Aorta (tissue), 5 donors: ENCODE results near the gene GBE1. TPM values are rescaled to one million over a fixed set of nuclear protein-coding genes. Genes with fewer than 3 reads are reported as not detected.

ENCODE experiments used
- ATAC-seq: fragments of 200-7000 bp; cut with Tn5 transposase; one replicate; pipeline ENCODE4 v1.9.1; 2022; ENCODE audit warnings: moderate library complexity; ENCODE audit not compliant: low FRiP score
- DNase-seq, 2 donors: peaks; one replicate each; pipeline ENCODE4 v3.0.0-alpha.2; 2020
- H3K27ac ChIP-seq, 2 donors: one replicate each; pipeline ENCODE4 v1.5.1; 2013; ENCODE audit warnings: low read length in 2 of 2, mild to moderate bottlenecking in 2 of 2, moderate library complexity in 2 of 2, control low read depth in 1 of 2, inconsistent platforms in 1 of 2, low read depth in 1 of 2
- H3K27me3 ChIP-seq, 2 donors: one replicate each; pipeline ENCODE4 v1.6.1; 2013; ENCODE audit warnings: control low read depth in 1 of 2, low read length in 1 of 2, mild to moderate bottlenecking in 1 of 2, moderate library complexity in 1 of 2; ENCODE audit not compliant: insufficient read depth in 2 of 2, control insufficient read depth in 1 of 2
- H3K36me3 ChIP-seq, 2 donors: one replicate each; pipeline ENCODE4 v1.6.1; 2013; ENCODE audit warnings: control low read depth in 1 of 2, low read length in 1 of 2, mild to moderate bottlenecking in 1 of 2; ENCODE audit not compliant: insufficient read depth in 2 of 2, control insufficient read depth in 1 of 2
- H3K4me1 ChIP-seq, 2 donors: one replicate each; pipeline ENCODE4 v1.6.1; 2013; ENCODE audit warnings: low read length in 2 of 2, control low read depth in 1 of 2, mild to moderate bottlenecking in 1 of 2, moderate library complexity in 1 of 2; ENCODE audit not compliant: insufficient read depth in 2 of 2, control insufficient read depth in 1 of 2
- H3K4me3 ChIP-seq, 2 donors: one replicate each; pipeline ENCODE4 v1.5.1; 2013; ENCODE audit warnings: low read length in 2 of 2, control low read depth in 1 of 2, mild to moderate bottlenecking in 1 of 2
- H3K9me3 ChIP-seq: one replicate; pipeline ENCODE4 v1.6.1; 2013; ENCODE audit warnings: mild to moderate bottlenecking, low read length; ENCODE audit not compliant: control insufficient read depth
- WGBS, 2 donors: extraction: QIAGEN DNeasy Blood & Tissue Kit; methylation state at CpG; one replicate each; pipeline ENCODE4 v1.1.7; 2013; 5-methylcytosine and 5-hydroxymethylcytosine counted together
- intact Hi-C, 2 donors: fragments of 100-400 bp; cut with DNase I; formaldehyde crosslinking; loops; one replicate each; pipeline versions ENCODE4 v1.14.2 to v1.15.0; 2022
- polyA plus RNA-seq, 2 donors: library from polyadenylated mRNA; stranded (reverse); fragments of 200-250 nt; gene quantifications; one replicate each; pipeline ENCODE4 v1.2.3, GENCODE V29; 2013
- total RNA-seq, 2 donors: library from RNA; stranded (reverse); fragmentation: NEBNext Ultra II Directional; extraction: Animal tissue kit (Norgen Biotek cat#: 25700); gene quantifications; one replicate each; pipeline ENCODE4 v1.2.1, GENCODE V29; 2021
- donor health status: healthy with polysubstance abuse.
- donor health status: Bipolar disorder and iron deficiency.
- donor health status: DM: no; HTN: no; CAD: no.
- donor health status: DM: no; HTN: no; CAD: no.
- donor health status: DM: yes; HTN: yes; CAD: no.

GBE1 gene
- total and polyA plus RNA-seq, 4 donors = 29.3 to 103 (median 58.0) TPM

DNA sequence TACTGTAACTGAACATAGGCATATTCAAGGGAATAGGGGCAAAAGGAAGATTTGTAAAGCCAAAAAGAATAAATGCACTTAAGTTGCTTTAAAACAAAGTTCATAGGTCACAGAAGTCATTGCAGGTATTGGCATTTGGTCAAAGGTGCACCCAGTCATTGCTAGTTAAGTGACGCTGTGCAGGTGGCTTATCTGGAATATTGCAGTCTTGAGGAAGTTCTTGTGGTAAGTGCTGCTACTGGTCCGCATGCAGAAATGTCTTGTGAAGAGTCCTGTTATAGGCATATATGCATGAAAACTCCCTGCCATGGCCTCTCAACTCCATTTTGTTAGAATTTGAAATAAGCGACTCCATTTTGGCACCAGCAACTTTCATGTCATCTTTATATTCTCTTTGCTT lies 293.1 kb downstream of the GBE1 start:
- no peaks in the 10 kb centered on the region for H3K27me3 ChIP-seq
- no peak for DNase-seq
- H3K4me3 ChIP-seq = no peak overlapping the region
- ATAC-seq = no peak
- peaks cover 0 to 1% of the 10 kb centered on the region in 2 donors for H3K4me1 ChIP-seq
- intact Hi-C loops = no loop called here
- H3K9me3 ChIP-seq = no peaks in the 10 kb centered on the region
- WGBS, 2 donors = 95 to 96% methylated on average over 3 of the region's 3 CpGs
- no peak overlapping the region for H3K27ac ChIP-seq
- no peaks in the 10 kb centered on the region for H3K36me3 ChIP-seq

GRCh38 chr3:81466201-81466560 lies 295.3 kb downstream of the GBE1 start:
- Histone ChIP-seq H3K4me1 (no peaks in the 10 kb centered on the region), H3K36me3 (no peaks in the 10 kb centered on the region), H3K4me3 (no peak overlapping the region), H3K27me3 (no peaks in the 10 kb centered on the region), H3K9me3 (no peaks in the 10 kb centered on the region), H3K27ac (no peak overlapping the region)
- DNase-seq (no peak), ATAC-seq (no peak)
- intact Hi-C loops = no loop called here
- WGBS, 2 donors = 73 to 92% methylated on average over 1 of the region's 1 CpG

- intact Hi-C loops = no loop called here
- WGBS, 2 donors = 68 to 73% methylated on average over 7 of the region's 7 CpGs
- no peaks in the 10 kb centered on the region for H3K36me3 ChIP-seq
- no peaks in the 10 kb centered on the region for H3K4me1 ChIP-seq
- DNase-seq = no peak
- H3K27ac ChIP-seq = no peak overlapping the region
- H3K9me3 ChIP-seq = no peaks in the 10 kb centered on the region
- no peak for ATAC-seq
- H3K27me3 ChIP-seq = no peaks in the 10 kb centered on the region
- H3K4me3 ChIP-seq = no peak overlapping the region
Measured at GRCh38 chr3:81465510-81466200, 295.8 kb downstream of the GBE1 start.

GRCh38 chr3:81463781-81464180 lies 297.7 kb downstream of the GBE1 start:
- Histone ChIP-seq H3K4me3 (no peak overlapping the region), H3K27me3 (no peaks in the 10 kb centered on the region), H3K27ac (no peak overlapping the region), H3K9me3 (no peaks in the 10 kb centered on the region), H3K36me3 (no peaks in the 10 kb centered on the region), H3K4me1 (no peaks in the 10 kb centered on the region)
- ATAC-seq = no peak
- no peak for DNase-seq
- intact Hi-C loops = no loop called here
- WGBS, 2 donors = 75 to 86% methylated on average over 3 of the region's 3 CpGs

GRCh38 chr3:81462921-81463320 lies 298.5 kb downstream of the GBE1 start:
- Histone ChIP-seq H3K27ac (no peak overlapping the region), H3K4me3 (no peak overlapping the region), H3K36me3 (no peaks in the 10 kb centered on the region), H3K27me3 (no peaks in the 10 kb centered on the region), H3K4me1 (no peaks in the 10 kb centered on the region), H3K9me3 (no peaks in the 10 kb centered on the region)
- WGBS, 2 donors = 48 to 59% methylated on average over 4 of the region's 4 CpGs
- no peak for ATAC-seq
- intact Hi-C loops = no loop called here
- DNase-seq = no peak

DNA sequence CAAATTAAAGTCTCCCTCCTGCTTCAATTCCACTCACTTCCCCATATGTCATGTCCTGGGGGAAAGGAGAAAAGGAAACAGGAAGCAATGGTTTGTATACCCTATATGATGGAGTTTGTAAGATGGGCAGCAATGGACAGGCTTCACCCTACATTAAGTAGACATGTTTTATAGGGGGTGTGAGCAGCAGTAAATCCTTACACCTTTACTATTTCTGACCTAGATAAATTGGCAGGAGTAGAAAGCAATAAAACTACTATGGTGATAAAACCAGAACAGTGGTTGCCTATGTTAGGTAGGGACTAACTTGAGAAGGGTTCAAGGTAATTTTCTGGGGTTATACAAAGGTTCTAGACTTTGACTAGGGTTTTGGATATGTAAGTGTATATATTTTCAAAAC lies 301.7 kb downstream of the GBE1 start:
- intact Hi-C loops = no loop called here
- Histone ChIP-seq H3K4me1 (no peaks in the 10 kb centered on the region), H3K27me3 (no peaks in the 10 kb centered on the region), H3K4me3 (no peak overlapping the region), H3K9me3 (no peaks in the 10 kb centered on the region), H3K27ac (no peak overlapping the region), H3K36me3 (no peaks in the 10 kb centered on the region)
- DNase-seq (no peak), ATAC-seq (no peak)

- DNase-seq (no peak), ATAC-seq (no peak)
- no peak overlapping the region for H3K27ac ChIP-seq
Measured at GRCh38 chr3:81452418-81452817, 309.0 kb downstream of the GBE1 start.

DNA sequence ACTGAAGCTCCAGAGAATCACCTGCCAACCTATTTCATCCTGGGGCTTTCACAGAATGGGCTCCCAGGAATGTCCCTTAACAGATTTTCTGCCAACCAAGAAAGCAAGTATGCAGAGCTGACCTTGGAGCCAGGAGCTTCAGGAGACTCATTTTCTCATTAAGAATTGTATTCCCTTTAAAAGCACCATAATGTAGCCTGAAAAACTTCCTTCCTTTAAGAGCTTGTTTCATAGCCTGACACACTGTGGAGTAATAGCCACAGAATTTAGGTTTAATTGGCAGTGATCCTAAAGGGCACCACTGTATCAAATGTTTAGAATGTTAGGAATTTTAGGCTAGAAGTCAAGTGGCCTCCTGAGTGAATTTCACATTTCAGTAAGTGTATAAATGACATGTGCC lies 309.8 kb downstream of the GBE1 start:
- no peak for DNase-seq
- H3K4me1 ChIP-seq = no peaks in the 10 kb centered on the region
- no peaks in the 10 kb centered on the region for H3K27me3 ChIP-seq
- H3K4me3 ChIP-seq = no peak overlapping the region
- intact Hi-C loops = no loop called here
- H3K36me3 ChIP-seq = no peaks in the 10 kb centered on the region
- no peak for ATAC-seq
- no peak overlapping the region for H3K27ac ChIP-seq
- no peaks in the 10 kb centered on the region for H3K9me3 ChIP-seq

More at GRCh38 chr3:81452418-81452817, 309.0 kb downstream of the GBE1 start:
- intact Hi-C loops = no loop called here
- Histone ChIP-seq H3K27me3 (no peaks in the 10 kb centered on the region), H3K4me1 (no peaks in the 10 kb centered on the region), H3K4me3 (no peak overlapping the region), H3K36me3 (no peaks in the 10 kb centered on the region), H3K9me3 (no peaks in the 10 kb centered on the region)

DNA sequence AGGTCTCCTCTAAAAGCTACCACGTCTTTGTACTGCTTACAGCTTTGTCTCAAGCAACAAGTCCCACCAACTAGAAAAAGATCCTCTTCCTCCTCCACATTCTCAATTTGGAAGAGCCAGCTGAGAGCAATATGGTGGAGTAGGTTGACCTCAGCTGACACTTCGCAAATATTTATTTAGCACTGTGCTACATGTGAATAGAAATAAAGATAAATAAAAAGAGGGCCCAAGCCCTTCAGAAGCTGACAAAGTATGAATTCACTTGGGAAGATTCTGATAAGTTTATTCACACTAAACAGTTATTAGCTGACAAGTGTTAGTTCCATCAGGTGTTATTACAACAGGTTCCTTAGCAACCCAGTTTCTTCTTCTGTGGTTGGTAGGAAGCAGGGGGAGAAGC lies 310.3 kb downstream of the GBE1 start:
- 90 to 95% methylated on average over 2 of the region's 2 CpGs for WGBS, 2 donors
- Histone ChIP-seq H3K4me3 (no peak overlapping the region), H3K36me3 (no peaks in the 10 kb centered on the region), H3K4me1 (no peaks in the 10 kb centered on the region), H3K27me3 (no peaks in the 10 kb centered on the region), H3K27ac (no peak overlapping the region), H3K9me3 (no peaks in the 10 kb centered on the region)
- DNase-seq (no peak), ATAC-seq (no peak)
- intact Hi-C loops = no loop called here
